Measurements from ENCODE around the gene MROH2A. TPM values are rescaled to one million over a fixed set of nuclear protein-coding genes. Genes with fewer than 3 reads are reported as not detected.

Gene MROH2A
- total RNA-seq, 1 donor from 2014 or later = not detected

- Mint-ChIP-seq H3K4me1 (ENCODE audit: low read depth) (peaks cover 11% of the 10 kb centered on the region), H3K9me3 (ENCODE audit: low read depth) (no peaks in the 10 kb centered on the region), H3K27ac (ENCODE audit: unreplicated experiment) (no peak overlapping the region), H3K27me3 (ENCODE audit: low read depth) (no peaks in the 10 kb centered on the region), H3K36me3 (ENCODE audit: low read depth) (peaks cover 1% of the 10 kb centered on the region), H3K4me3 (ENCODE audit: unreplicated experiment) (no peak overlapping the region)
- peak; percentile 51 for DNase-seq (ENCODE audit: low spot score)
- no peak for TF ChIP-seq CTCF (IDR thresholded peaks at IDR 0.05)
Measured at GRCh38 chr2:233831861-233832260, 53.7 kb downstream of the MROH2A start.

- TF ChIP-seq CTCF (IDR thresholded peaks at IDR 0.05) = no peak
- no peak overlapping the region for H3K4me3 Mint-ChIP-seq (ENCODE audit: unreplicated experiment)
- H3K27me3 Mint-ChIP-seq (ENCODE audit: low read depth) = no peaks in the 10 kb centered on the region
- no peaks in the 10 kb centered on the region for H3K9me3 Mint-ChIP-seq (ENCODE audit: low read depth)
- no peak overlapping the region for H3K27ac Mint-ChIP-seq (ENCODE audit: unreplicated experiment)
- peaks cover 1% of the 10 kb centered on the region for H3K36me3 Mint-ChIP-seq (ENCODE audit: low read depth)
- peaks cover 11% of the 10 kb centered on the region for H3K4me1 Mint-ChIP-seq (ENCODE audit: low read depth)
- DNase-seq (ENCODE audit: low spot score) = no peak
Measured at GRCh38 chr2:233832414-233832813, 54.3 kb downstream of the MROH2A start.

- peak; percentile 64 for DNase-seq (ENCODE audit: low spot score)
- Mint-ChIP-seq H3K27me3 (ENCODE audit: low read depth) (no peaks in the 10 kb centered on the region), H3K9me3 (ENCODE audit: low read depth) (no peaks in the 10 kb centered on the region), H3K27ac (ENCODE audit: unreplicated experiment) (no peak overlapping the region), H3K4me1 (ENCODE audit: low read depth) (peaks cover 11% of the 10 kb centered on the region), H3K4me3 (ENCODE audit: unreplicated experiment) (no peak overlapping the region), H3K36me3 (ENCODE audit: low read depth) (peaks cover 1% of the 10 kb centered on the region)
- peak; percentile 79 for TF ChIP-seq CTCF (IDR thresholded peaks at IDR 0.05)
Measured at GRCh38 chr2:233832869-233833311, 54.8 kb downstream of the MROH2A start.

- Mint-ChIP-seq H3K9me3 (ENCODE audit: low read depth) (no peaks in the 10 kb centered on the region), H3K27ac (ENCODE audit: unreplicated experiment) (no peak overlapping the region), H3K4me3 (ENCODE audit: unreplicated experiment) (no peak overlapping the region), H3K4me1 (ENCODE audit: low read depth) (peaks cover 11% of the 10 kb centered on the region), H3K36me3 (ENCODE audit: low read depth) (peaks cover 1% of the 10 kb centered on the region), H3K27me3 (ENCODE audit: low read depth) (no peaks in the 10 kb centered on the region)
- TF ChIP-seq CTCF (IDR thresholded peaks at IDR 0.05) = no peak
- DNase-seq (ENCODE audit: low spot score) = peak; percentile 38
Measured at GRCh38 chr2:233833345-233833744, 55.2 kb downstream of the MROH2A start.

- no peak for TF ChIP-seq CTCF (IDR thresholded peaks at IDR 0.05)
- H3K36me3 Mint-ChIP-seq (ENCODE audit: low read depth) = peaks cover 6% of the 10 kb centered on the region
- peak; percentile 42 for DNase-seq (ENCODE audit: low spot score)
- H3K4me3 Mint-ChIP-seq (ENCODE audit: unreplicated experiment) = no peak overlapping the region
- H3K27me3 Mint-ChIP-seq (ENCODE audit: low read depth) = no peaks in the 10 kb centered on the region
- H3K9me3 Mint-ChIP-seq (ENCODE audit: low read depth) = no peaks in the 10 kb centered on the region
- H3K4me1 Mint-ChIP-seq (ENCODE audit: low read depth) = peaks cover 14% of the 10 kb centered on the region
- no peak overlapping the region for H3K27ac Mint-ChIP-seq (ENCODE audit: unreplicated experiment)
Measured at GRCh38 chr2:233835230-233836186, 57.4 kb downstream of the MROH2A start.
